H1 (cell line): ENCODE measurements around the gene SPPL2A. TPM values are rescaled to one million over a fixed set of nuclear protein-coding genes. Genes with fewer than 3 reads are reported as not detected.
A peak's percentile ranks its signal among the peaks of the same experiment; 100 is the strongest.

ENCODE experiments used
- CTCF ChIA-PET: fragments of 300-600 bp; sonication (Branson Sonifier 250); formaldehyde crosslinking; loops from one replicate; lab custom pipeline; 2021; ENCODE audit not compliant: partially characterized antibody; lab: Charles Lee
- POLR2A ChIA-PET: fragments of 300-600 bp; sonication (Branson Sonifier 250); formaldehyde crosslinking; loops from one replicate; lab custom pipeline; 2021; ENCODE audit warnings: inconsistent platforms; ENCODE audit not compliant: partially characterized antibody; lab: Charles Lee
- DNase-seq, 2 experiments: peaks; one replicate each; pipeline versions ENCODE4 v3.0.0 to v3.0.0-alpha.2; 2010 to 2022; ENCODE audit warnings: low spot score in 2 of 2, low read depth in 1 of 2, mixed read lengths in 1 of 2
- FAIRE-seq: peaks from 2 replicates; lab custom pipeline; 2011; peaks lifted over from hg19 to GRCh38; lab: Jason Lieb, UNC
- H2AFZ ChIP-seq: 2 replicates; pipeline ENCODE4 v1.8.1; 2012; ENCODE audit warnings: low read length, inconsistent platforms
- H2AK5ac ChIP-seq: 2 replicates; pipeline ENCODE4 v1.6.1; 2013; ENCODE audit warnings: low read depth, low read length
- H2BK120ac ChIP-seq: replicated peaks from 2 replicates; pipeline ENCODE3; 2013; ENCODE audit warnings: low read depth, low read length, inconsistent platforms
- H2BK12ac ChIP-seq: 2 replicates; pipeline ENCODE4 v1.6.1; 2013; ENCODE audit warnings: low read depth, low read length
- H2BK15ac ChIP-seq: 2 replicates; pipeline ENCODE4 v1.6.1; 2013; ENCODE audit warnings: low read length
- H2BK20ac ChIP-seq: 2 replicates; pipeline ENCODE4 v1.6.1; 2013; ENCODE audit warnings: low read length
- H2BK5ac ChIP-seq: 2 replicates; pipeline ENCODE4 v1.6.1; 2013; ENCODE audit warnings: low read depth, low read length
- H3K14ac ChIP-seq: 2 replicates; pipeline ENCODE4 v1.6.1; 2013; ENCODE audit warnings: inconsistent platforms; ENCODE audit not compliant: insufficient read length
- H3K18ac ChIP-seq: 2 replicates; pipeline ENCODE4 v1.6.1; 2013; ENCODE audit warnings: low read length; ENCODE audit errors: extremely low read depth
- H3K23ac ChIP-seq: 2 replicates; pipeline ENCODE4 v1.6.1; 2013; ENCODE audit warnings: inconsistent platforms; ENCODE audit not compliant: insufficient read length
- H3K23me2 ChIP-seq: 2 replicates; pipeline ENCODE4 v1.6.1; 2013; ENCODE audit warnings: low read depth, low read length
- H3K27ac ChIP-seq: 2 replicates; pipeline ENCODE4 v1.6.1; 2011; ENCODE audit warnings: low read depth, low read length, inconsistent platforms
- H3K27me3 ChIP-seq, 4 experiments: replicated peaks in 1 of 4; 1 replicate in 1 of 4; 2 replicates in 3 of 4; pipeline versions ENCODE4 v1.6.1 to v1.8.1; 2011 to 2013; ENCODE audit warnings: low read length in 3 of 4, mild to moderate bottlenecking in 3 of 4, inconsistent platforms in 2 of 4, mixed read lengths in 2 of 4, moderate library complexity in 1 of 4; ENCODE audit not compliant: control insufficient read depth in 3 of 4, insufficient read depth in 3 of 4; ENCODE audit errors: extremely low read depth in 1 of 4
- H3K36me3 ChIP-seq, 4 experiments: 2 replicates each; pipeline versions ENCODE4 v1.6.1 to v1.8.1; 2011 to 2013; ENCODE audit warnings: mild to moderate bottlenecking in 4 of 4, low read length in 3 of 4, moderate library complexity in 2 of 4, control low read depth in 1 of 4, inconsistent platforms in 1 of 4; ENCODE audit not compliant: insufficient read depth in 4 of 4, control insufficient read depth in 2 of 4
- H3K4ac ChIP-seq: replicated peaks from 2 replicates; pipeline ENCODE3; 2013; ENCODE audit warnings: low read length, low read depth, mixed read lengths, inconsistent platforms; ENCODE audit not compliant: insufficient read length
- H3K4me1 ChIP-seq, 4 experiments: replicated peaks in 1 of 4; 1 replicate in 1 of 4; 2 replicates in 3 of 4; pipeline versions ENCODE4 v1.6.1 to v1.8.1; 2011 to 2013; ENCODE audit warnings: low read length in 3 of 4, inconsistent platforms in 2 of 4, mixed read lengths in 1 of 4; ENCODE audit not compliant: insufficient read depth in 4 of 4, control insufficient read depth in 3 of 4
- H3K4me2 ChIP-seq, 2 experiments: 2 replicates each; pipeline versions ENCODE4 v1.6.1 to v1.8.1; 2011 to 2013; ENCODE audit warnings: low read depth in 2 of 2, low read length in 2 of 2, control low read depth in 1 of 2, inconsistent platforms in 1 of 2, mild to moderate bottlenecking in 1 of 2; ENCODE audit not compliant: insufficient read depth in 1 of 2
- H3K4me3 ChIP-seq, 4 experiments: fragments of 200-600, 300-600 bp in 1 of 4; sonication (generic), shearing (Covaris generic), sonication (Bioruptor Twin) in 1 of 4; 2 replicates each; pipeline versions ENCODE4 v1.5.1 to v1.8.1; 2011 to 2016; ENCODE audit warnings: low read length in 4 of 4, low read depth in 3 of 4, control low read depth in 2 of 4, inconsistent platforms in 2 of 4, mild to moderate bottlenecking in 2 of 4, mixed read lengths in 1 of 4, moderate library complexity in 1 of 4; ENCODE audit not compliant: insufficient read depth in 2 of 4; ENCODE audit errors: extremely low read depth in 1 of 4
- H3K56ac ChIP-seq: replicated peaks from 2 replicates; pipeline ENCODE3; 2013; ENCODE audit warnings: low read depth, mild to moderate bottlenecking, mixed read lengths, low read length, inconsistent platforms; ENCODE audit not compliant: insufficient read length
- H3K79me1 ChIP-seq: 2 replicates; pipeline ENCODE4 v1.6.1; 2013; ENCODE audit warnings: low read depth, low read length, control low read depth
- H3K79me2 ChIP-seq, 2 experiments: 2 replicates each; pipeline versions ENCODE4 v1.6.1 to v1.8.1; 2012 to 2013; ENCODE audit warnings: low read length in 2 of 2, mild to moderate bottlenecking in 2 of 2, inconsistent platforms in 1 of 2; ENCODE audit not compliant: insufficient read depth in 2 of 2, control insufficient read depth in 1 of 2
- H3K9ac ChIP-seq, 4 experiments: replicated peaks in 1 of 4; 1 replicate in 1 of 4; 2 replicates in 3 of 4; pipeline versions ENCODE4 v1.6.1 to v1.8.1; 2011 to 2013; ENCODE audit warnings: low read depth in 3 of 4, low read length in 3 of 4, control low read depth in 2 of 4, mild to moderate bottlenecking in 2 of 4, moderate library complexity in 2 of 4, inconsistent platforms in 1 of 4; ENCODE audit errors: extremely low read depth in 1 of 4
- H3K9me3 ChIP-seq, 2 experiments: 2 replicates each; pipeline versions ENCODE4 v1.6.1 to v1.8.1; 2012 to 2013; ENCODE audit warnings: mild to moderate bottlenecking in 2 of 2, moderate library complexity in 2 of 2, control low read depth in 1 of 2, inconsistent platforms in 1 of 2, low read depth in 1 of 2, low read length in 1 of 2, mixed read lengths in 1 of 2; ENCODE audit not compliant: insufficient read depth in 2 of 2
- H4K20me1 ChIP-seq, 2 experiments: replicated peaks in 1 of 2; 2 replicates each; pipeline versions ENCODE3 to v1.8.1; 2011 to 2013; ENCODE audit warnings: inconsistent platforms in 2 of 2, low read length in 2 of 2, mild to moderate bottlenecking in 1 of 2; ENCODE audit not compliant: insufficient read depth in 2 of 2, control insufficient read depth in 1 of 2
- H4K5ac ChIP-seq: 2 replicates; pipeline ENCODE4 v1.6.1; 2013; ENCODE audit warnings: low read length, low read depth, mixed read lengths, inconsistent platforms; ENCODE audit not compliant: insufficient read length
- H4K8ac ChIP-seq: 2 replicates; pipeline ENCODE4 v1.8.0; 2013; ENCODE audit warnings: mild to moderate bottlenecking, moderate library complexity, low read length, inconsistent platforms; ENCODE audit not compliant: insufficient read depth; ENCODE audit errors: extremely low read depth
- H4K91ac ChIP-seq: replicated peaks from 2 replicates; pipeline ENCODE3; 2013; ENCODE audit warnings: low read length, mixed read lengths, inconsistent platforms; ENCODE audit not compliant: insufficient read length
- MAFK ChIP-seq: IDR thresholded peaks from 2 replicates; pipeline ENCODE4 v1.6.1; 2012; ENCODE audit warnings: low read depth, mild to moderate bottlenecking, improper control_type of control experiment, low read length
- WGBS, 2 experiments: shearing (Covaris generic) in 1 of 2; methylation state at CpG; one replicate each; pipeline versions ENCODE4 v1.1.6 to v1.1.7; 2013 to 2015; ENCODE audit warnings: low lambda C conversion rate in 2 of 2, mixed read lengths in 2 of 2, inconsistent platforms in 1 of 2, low coverage in 1 of 2, missing lambda C conversion rate in 1 of 2; ENCODE audit not compliant: insufficient replicate concordance in 2 of 2, insufficient coverage in 1 of 2, insufficient read length in 1 of 2; ENCODE audit errors: extremely low coverage in 1 of 2, missing lambda C conversion rate in 1 of 2; 5-methylcytosine and 5-hydroxymethylcytosine counted together
- polyA plus RNA-seq, 7 experiments: library from polyadenylated mRNA; depleted of rRNA in 3 of 7; stranded (reverse) in 5 of 7; unstranded in 2 of 7; fragments of >200 nt in 5 of 7; fragments of 200-250 nt in 2 of 7; gene quantifications; 1 replicate in 5 of 7; 2 replicates in 1 of 7; 4 replicates in 1 of 7; pipeline versions ENCODE4 v1.2.1 to v1.2.3, GENCODE V29; 2011 to 2013; ENCODE audit warnings: missing spikeins in 2 of 7, mixed read lengths in 2 of 7
- total RNA-seq: library from RNA; stranded (reverse); fragmentation: NEBNext Ultra II Directional; extraction: Animal tissue kit (Norgen Biotek cat#: 25700); gene quantifications from 2 replicates; pipeline ENCODE4 v1.2.1, GENCODE V29; 2021

SPPL2A gene
- total and polyA plus RNA-seq, 2 of the 8 experiments (the other 6 are each of a cell fraction or from before 2014, with no cell fraction given), result 15.6 to 52.9 TPM

- DNase-seq, result peak in 1 of 2 experiments; percentile 27
- H3K23me2 ChIP-seq, result no peaks in the 10 kb centered on the region
- no peak for TF ChIP-seq MAFK
These were observed 32.4 kb upstream of the SPPL2A start for GRCh38 chr15:50797926-50798325.

More at GRCh38 chr15:50797926-50798325, 32.4 kb upstream of the SPPL2A start:
- ChIA-PET POLR2A (no interaction called here), CTCF (interaction anchor here (1.9 kb wide), 1 partner anchor 77 kb away, joined by 5 read pairs; no protein-coding TSS in a partner anchor)
- no peak overlapping the region for H3K4ac ChIP-seq
- H2BK5ac ChIP-seq, result no peak overlapping the region
- no peaks in the 10 kb centered on the region for H3K27me3 ChIP-seq
- no peak overlapping the region for H2BK20ac ChIP-seq
- H3K27ac ChIP-seq, result no peak overlapping the region
- H3K4me1 ChIP-seq, result no peaks in the 10 kb centered on the region
- H2AFZ ChIP-seq, result no peak overlapping the region
- H2BK12ac ChIP-seq, result no peak overlapping the region
- no peak overlapping the region for H2AK5ac ChIP-seq
- no peak overlapping the region for H2BK120ac ChIP-seq
- H3K9me3 ChIP-seq, result no peaks in the 10 kb centered on the region
- H3K56ac ChIP-seq, result no peak overlapping the region
- no peaks in the 10 kb centered on the region for H3K79me2 ChIP-seq
- FAIRE-seq, result no peak
- no peak overlapping the region for H3K23ac ChIP-seq
- H3K4me3 ChIP-seq, result no peak overlapping the region
- no peak overlapping the region for H4K5ac ChIP-seq
- H4K91ac ChIP-seq, result no peak overlapping the region
- H2BK15ac ChIP-seq, result no peak overlapping the region
- WGBS, 2 experiments, result 76% methylated on average over 1 of the region's 1 CpG; no CpG with 5 or more reads in 1 of the 2 experiments
- no peak overlapping the region for H3K18ac ChIP-seq
- no peaks in the 10 kb centered on the region for H3K36me3 ChIP-seq
- no peak overlapping the region for H4K8ac ChIP-seq
- H3K79me1 ChIP-seq, result no peaks in the 10 kb centered on the region
- H4K20me1 ChIP-seq, result no peaks in the 10 kb centered on the region
- no peak overlapping the region for H3K9ac ChIP-seq
- H3K4me2 ChIP-seq, result no peak overlapping the region
- H3K14ac ChIP-seq, result no peak overlapping the region
